Stimulated activated CD4-positive, alpha-beta T cell treated with anti-CD3 and anti-CD28 coated beads, Interleukin-2, amount 100 ng/mL, for 24 hours (primary cell): ENCODE results near the gene OTULINL.
"Not testable (repeated sequence)": the region's sequence is repeated elsewhere in the genome, so short reads cannot be mapped to it uniquely, and the experiment has no call there.

ENCODE experiments used
- DNase-seq, 2 donors: peaks; one replicate each; pipeline ENCODE4 v3.0.0-alpha.2; 2020

OTULINL gene

GRCh38 chr5:14581106-14581890 lies at the start of gene OTULINL:
TSS of gene OTULINL (plus strand) at chr5:14581792. CDS start at chr5:14581895, 103 bp downstream.
- DNase-seq = peak; percentile 87 to 89

- no peak for DNase-seq
Observed at GRCh38 chr5:14532180-14532579, 49.4 kb upstream of the OTULINL start.

DNA sequence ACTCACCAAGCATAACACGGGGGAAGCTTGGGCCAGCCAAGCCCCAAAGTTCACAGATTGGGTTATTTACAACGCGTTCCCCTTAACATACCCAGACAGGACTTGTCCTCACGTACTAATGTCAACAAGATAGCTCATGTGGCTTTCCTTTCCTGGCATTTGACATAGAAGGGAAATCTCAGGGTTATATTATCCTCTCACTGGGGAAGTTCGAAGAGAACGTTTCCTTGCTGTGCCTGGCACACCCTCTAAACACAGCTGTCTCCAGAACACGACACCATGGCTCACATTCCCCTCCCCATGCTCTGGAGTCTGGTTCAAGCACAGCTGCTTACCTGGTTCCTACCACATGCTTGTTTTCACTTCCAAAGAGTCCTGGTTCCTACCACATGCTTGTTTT lies 46.8 kb upstream of the OTULINL start:
- DNase-seq = no peak

- DNase-seq = no peak
Observed at GRCh38 chr5:14545308-14545707, 36.3 kb upstream of the OTULINL start.

DNA sequence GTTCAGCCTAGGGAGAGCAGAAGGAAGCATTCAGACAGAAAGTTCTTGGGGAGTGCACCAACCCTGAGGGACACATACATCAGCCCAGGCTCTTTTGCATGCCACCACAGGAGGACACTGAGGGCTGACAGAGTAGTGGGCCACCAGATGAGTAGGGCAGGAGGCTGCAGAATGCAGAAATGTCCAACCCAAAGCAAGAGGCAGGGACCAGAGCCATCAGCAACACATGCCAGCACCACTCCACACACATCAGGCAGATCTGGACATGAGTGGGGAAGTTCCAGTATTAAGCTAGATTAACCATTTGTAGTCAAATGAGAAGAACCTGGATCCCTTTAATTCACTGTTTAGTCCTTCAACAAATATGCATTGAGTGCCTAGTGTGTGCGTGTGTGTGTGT lies 35.7 kb upstream of the OTULINL start:
- DNase-seq = no peak

DNA sequence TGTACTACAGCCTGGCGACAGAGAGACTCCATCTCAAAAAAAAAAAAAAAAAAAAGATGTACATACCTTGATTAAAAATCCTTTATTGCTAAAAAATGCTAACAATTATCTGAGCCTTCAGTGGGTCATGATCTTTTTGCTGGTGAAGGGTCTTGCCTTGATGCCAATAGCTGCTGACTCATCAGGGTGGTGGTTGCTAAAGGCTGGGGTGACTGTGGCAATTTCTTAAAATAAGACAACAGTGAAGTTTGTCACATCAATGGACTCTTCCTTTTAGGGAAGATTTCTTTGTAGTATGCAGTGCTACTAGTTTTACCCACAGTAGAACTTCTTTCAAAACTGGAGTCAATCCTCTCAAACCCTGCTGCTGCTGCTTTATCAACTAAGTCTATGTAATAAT lies 33.9 kb upstream of the OTULINL start:
- no peak for DNase-seq

GRCh38 chr5:14551211-14551610 lies 30.4 kb upstream of the OTULINL start:
- no peak for DNase-seq

- no peak for DNase-seq
Observed at GRCh38 chr5:14552017-14552416, 29.6 kb upstream of the OTULINL start.

DNA sequence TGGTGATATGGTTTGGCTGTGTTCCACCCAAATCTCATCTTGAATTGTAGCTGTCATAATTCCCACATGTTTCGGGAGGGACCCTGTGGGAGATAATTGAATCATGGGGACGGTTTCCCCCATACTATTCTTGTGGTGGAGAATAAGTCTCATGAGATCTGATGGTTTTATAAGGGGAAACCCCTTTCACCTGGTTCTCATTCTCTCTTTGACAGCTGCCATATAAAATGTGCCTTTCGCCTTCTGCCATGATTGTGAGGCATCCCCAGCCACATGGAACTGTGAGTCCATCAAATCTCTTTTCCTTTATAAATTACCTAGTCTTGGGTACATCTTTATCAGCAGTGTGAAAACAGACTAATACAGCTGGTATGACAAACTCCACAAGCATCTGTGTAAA lies 27.3 kb upstream of the OTULINL start:
- not testable (repeated sequence) for DNase-seq

DNA sequence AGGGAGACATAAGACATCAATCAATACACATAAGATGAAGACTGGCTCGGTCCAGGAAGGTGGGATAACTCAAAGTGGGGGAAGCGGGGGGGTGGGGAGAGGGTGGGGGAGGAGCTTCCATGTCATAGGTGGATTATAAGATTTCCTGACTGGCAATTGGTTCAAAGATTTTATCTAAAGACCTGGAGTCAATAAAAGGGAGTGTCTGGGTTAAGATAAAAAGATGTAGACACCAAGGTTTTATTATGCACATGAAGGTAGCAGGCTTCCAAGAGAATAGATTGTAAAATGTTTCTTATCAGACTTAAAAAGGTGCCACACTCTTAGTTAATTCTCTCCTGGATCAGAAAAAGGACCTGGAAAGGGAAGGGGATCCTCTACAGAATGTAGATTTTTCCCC lies 25.6 kb upstream of the OTULINL start:
- DNase-seq = no peak

DNA sequence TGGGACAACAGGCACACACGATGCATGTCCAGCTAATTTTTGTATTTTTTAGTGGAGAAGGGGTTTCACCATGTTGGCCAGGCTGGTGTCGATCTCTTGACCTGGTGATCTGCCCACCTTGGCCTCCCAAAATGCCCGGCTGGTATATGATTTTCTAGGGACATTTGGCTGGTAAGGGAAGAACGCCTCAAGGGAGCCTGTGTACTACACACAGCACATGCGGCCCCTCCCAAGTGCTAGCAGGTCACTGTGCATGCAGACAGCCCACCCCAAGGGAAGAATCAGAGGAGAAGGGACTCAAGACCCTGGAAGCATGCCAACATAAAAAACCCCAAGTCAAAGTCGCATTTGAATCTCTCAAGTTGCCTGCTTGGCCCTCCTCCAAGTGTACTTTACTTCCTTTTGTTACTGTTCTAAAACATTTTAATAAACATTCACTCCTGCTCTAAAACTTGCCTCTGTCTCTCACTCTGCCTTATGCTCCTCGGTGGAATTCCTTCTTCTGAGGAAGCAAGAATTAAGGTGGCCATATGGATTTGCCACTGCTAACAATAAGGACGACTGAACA lies 24.3 kb upstream of the OTULINL start:
- DNase-seq = no peak

DNA sequence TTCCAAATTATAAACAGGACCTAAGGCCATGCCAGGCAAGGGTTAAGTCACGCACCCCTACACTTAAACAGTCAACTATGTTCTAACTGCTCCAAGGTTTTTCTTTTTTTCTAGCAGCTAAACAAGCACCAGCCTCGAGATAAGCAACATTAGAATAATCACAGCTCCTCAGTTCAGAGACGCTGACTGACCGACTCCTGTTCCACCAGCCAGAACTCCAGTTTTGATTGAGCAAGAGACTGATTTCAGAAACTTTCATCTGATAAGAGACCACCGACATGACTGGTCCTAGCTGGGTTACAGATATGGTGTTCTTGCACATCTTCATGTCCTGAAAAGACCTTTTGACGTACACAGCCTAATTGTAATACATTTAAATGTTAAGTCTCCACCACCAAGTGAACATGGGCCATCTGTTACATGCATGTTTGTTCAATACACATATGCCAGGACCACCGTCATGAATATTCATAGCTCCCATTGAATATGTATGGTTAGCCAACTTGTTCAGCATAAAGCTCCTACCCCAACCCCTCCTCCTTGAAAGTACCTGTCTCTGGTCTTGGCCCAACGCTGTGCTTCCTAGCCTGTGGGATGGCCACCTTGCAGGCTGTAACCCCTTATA lies 23.7 kb upstream of the OTULINL start:
- DNase-seq = no peak

DNA sequence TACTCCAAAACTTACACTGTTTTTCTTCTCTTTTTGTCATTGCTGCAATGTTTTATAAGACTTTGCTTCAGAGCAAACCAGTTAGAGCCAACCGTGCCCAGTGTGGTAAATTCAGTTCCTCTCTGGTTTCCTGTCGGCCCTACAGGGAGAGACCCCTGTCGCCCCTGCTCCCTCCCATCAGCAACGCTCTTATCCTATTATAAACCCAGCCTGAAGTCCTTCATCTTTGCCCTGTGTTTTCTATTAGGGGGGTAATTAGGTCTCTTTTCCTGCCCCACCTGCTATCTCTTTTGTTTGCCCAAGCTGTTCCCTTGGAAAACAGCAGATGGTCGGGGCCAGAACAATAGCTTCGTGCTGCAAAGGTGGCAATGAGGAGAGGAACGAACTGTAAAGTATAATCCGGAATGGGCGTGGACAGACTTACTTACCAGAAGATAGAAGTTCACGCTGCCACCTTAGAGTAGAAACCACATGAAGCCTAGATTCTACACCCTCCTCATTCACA lies 21.4 kb upstream of the OTULINL start:
- no peak for DNase-seq

DNA sequence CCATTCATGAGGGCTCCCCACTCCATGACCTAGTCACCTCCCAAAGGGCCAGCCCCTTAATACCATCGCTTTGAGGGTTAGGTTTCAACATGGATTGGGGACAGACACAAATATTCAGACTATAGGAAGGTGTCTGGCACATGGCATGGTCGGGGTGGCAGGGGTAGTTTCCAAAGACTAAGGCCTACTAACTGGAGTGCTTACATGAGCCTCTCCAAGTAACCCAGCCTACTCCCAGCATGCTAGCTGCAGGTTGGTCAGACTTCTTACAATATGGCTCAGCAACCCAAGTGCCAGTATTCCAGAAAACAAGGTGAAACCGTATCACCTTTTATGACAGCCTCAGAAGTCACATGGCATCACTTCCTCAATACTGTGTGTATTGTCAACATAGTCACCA lies 19.9 kb upstream of the OTULINL start:
- no peak for DNase-seq

DNA sequence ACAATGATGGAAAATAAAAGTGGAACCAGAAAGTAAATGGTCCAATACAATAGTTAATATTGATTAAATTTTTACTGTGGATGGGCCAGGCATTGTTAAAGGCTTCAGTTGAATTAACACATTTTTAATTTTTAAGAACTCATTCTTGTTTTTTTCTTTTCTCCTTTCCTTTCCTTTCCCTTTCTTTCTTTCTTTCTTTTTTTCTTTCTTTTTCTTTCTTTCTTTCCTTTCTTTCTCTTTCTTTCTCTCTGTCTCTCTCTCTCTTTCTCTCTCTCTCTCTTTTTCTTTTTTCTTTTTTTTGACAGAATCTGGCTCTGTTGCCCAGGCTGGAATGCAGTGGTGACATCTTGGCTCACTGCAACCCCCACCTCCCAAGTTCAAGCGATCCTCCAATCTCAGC lies 13.3 kb upstream of the OTULINL start:
- no peak for DNase-seq

DNA sequence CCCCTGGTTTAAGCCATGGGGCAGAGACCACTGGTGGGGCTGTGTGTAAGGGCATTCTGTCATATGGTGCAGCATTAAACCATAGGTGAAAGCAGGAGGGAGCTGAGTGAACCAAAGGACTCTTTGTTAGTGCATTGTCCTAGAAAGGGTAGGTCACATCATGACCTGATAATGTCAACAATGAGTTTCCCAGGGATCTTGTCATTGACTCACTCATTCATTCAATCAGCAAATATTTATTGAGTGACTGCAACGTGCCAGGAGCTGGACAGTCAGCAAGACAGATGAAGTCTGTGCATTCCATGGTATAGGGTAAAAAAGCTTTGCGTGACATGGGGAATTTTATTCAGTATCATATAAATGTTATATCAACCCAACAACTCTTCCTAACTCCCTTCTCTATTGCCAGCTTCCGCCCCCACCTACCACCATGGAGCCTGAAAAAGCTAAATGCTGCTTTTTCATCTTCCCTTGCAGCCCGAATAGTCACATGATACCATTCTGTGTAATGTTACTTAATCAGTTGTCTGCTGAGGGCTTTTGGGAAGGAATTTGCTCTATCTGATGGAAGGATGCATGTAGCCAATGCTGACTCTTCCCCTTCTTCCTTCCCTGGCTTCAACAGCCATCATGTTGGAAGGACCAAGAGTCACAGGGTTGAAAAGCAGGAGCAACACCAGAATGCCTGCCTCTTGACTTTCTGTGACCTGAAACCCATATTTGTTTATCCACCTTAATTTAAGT lies 11.5 kb upstream of the OTULINL start:
- DNase-seq = no peak

DNA sequence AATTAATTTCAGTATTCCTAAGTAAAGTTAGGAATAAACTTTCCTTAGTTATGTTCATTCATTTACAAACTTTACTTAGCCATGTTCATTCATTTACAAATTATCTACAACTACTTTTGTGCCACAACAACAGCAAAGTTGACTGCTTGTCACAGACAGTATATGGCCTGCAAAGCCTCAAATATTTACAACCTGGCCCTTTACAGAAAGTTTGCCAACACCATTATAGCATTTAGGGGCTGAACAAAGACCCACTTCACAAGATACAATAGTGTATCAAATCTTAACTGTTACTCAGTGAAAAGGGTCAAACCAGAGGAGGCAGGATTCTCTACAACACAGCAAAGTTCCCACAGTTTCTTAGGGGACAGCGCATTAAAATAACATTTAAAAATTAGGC lies 9.7 kb upstream of the OTULINL start:
- no peak for DNase-seq

GRCh38 chr5:14572385-14572784 lies 9.2 kb upstream of the OTULINL start:
- no peak for DNase-seq

- DNase-seq = no peak
Observed at GRCh38 chr5:14572836-14573235, 8.8 kb upstream of the OTULINL start.

DNA sequence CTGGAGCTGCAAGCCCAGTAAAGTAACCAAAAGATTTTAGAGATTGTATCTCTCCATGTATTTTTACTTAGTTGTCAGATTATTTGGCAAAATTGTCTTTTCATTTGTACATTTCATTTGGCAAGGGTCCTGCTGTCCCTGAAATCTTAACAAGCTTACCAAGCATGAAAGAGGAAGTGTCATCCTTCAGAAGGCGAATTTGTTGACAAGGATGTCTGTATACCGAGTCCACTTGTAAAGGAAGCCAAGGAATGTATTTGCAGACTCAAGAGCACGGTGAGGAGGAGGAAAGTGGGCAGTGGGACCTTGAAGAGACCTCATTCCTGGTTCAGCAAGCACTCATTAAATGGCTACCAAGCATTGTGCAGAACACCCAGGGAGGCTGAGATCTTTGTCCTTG lies 7.5 kb upstream of the OTULINL start:
- no peak for DNase-seq

- no peak for DNase-seq
Observed at GRCh38 chr5:14574891-14575508, 6.6 kb upstream of the OTULINL start.

DNA sequence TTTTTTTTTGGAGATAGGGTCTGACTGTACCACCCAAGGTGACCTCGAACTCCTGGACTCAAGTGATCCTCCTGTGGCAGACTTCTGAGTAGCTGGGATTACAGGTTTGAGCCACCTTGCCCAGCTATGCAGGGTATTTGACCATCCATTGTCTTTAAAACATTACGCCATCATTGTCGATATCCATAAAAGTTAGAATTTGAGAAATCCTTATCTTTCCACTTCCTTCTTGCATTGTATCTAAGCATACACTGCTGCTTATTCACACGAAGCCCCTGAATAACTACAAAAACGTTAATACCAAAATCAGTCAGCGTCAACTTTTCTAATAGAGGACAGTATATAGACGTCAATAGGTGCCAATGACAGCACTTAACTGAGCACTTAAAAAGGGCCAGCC lies 5.4 kb upstream of the OTULINL start:
- DNase-seq = no peak
